NCI-H1092 (cell line): ENCODE results near the gene DENND1B.

Experiments
- DNase-seq: peaks from one replicate; lab custom pipeline; 2025; lab: John Stamatoyannopoulos, UW

The DENND1B gene

GRCh38 chr1:197775282-197776262 is at the start of gene DENND1B:
TSS of gene DENND1B (minus strand) at chr1:197775480. CDS start at chr1:197775155, 325 bp downstream.
- no peak for DNase-seq

- no peak for DNase-seq
These were observed 39.0 kb upstream of the DENND1B start for GRCh38 chr1:197814306-197814705.

GRCh38 chr1:197813741-197814140 is 38.5 kb upstream of the DENND1B start:
- no peak for DNase-seq

GRCh38 chr1:197811769-197812168 is 36.5 kb upstream of the DENND1B start:
- no peak for DNase-seq

- DNase-seq, result no peak
These were observed 35.5 kb upstream of the DENND1B start for GRCh38 chr1:197810812-197811211.

- DNase-seq, result no peak
These were observed 33.6 kb upstream of the DENND1B start for GRCh38 chr1:197808880-197809279.

- DNase-seq, result no peak
These were observed 32.6 kb upstream of the DENND1B start for GRCh38 chr1:197807739-197808453.

- no peak for DNase-seq
These were observed 31.9 kb upstream of the DENND1B start for GRCh38 chr1:197807216-197807615.

GRCh38 chr1:197806718-197807117 is 31.4 kb upstream of the DENND1B start:
- no peak for DNase-seq

- DNase-seq, result no peak
These were observed 26.4 kb upstream of the DENND1B start for GRCh38 chr1:197801684-197802083.

GRCh38 chr1:197801111-197801482 is 25.8 kb upstream of the DENND1B start:
- no peak for DNase-seq

GRCh38 chr1:197800379-197801110 is 25.3 kb upstream of the DENND1B start:
- DNase-seq, result no peak

- no peak for DNase-seq
These were observed 24.0 kb upstream of the DENND1B start for GRCh38 chr1:197799271-197799670.

GRCh38 chr1:197798492-197798891 is 23.2 kb upstream of the DENND1B start:
- DNase-seq, result no peak

GRCh38 chr1:197797010-197797409 is 21.7 kb upstream of the DENND1B start:
- no peak for DNase-seq

GRCh38 chr1:197788741-197789739 is 13.8 kb upstream of the DENND1B start:
- no peak for DNase-seq

- DNase-seq, result no peak
These were observed 12.6 kb upstream of the DENND1B start for GRCh38 chr1:197787623-197788536.

GRCh38 chr1:197787056-197787455 is 11.8 kb upstream of the DENND1B start:
- no peak for DNase-seq

- no peak for DNase-seq
These were observed 11.0 kb upstream of the DENND1B start for GRCh38 chr1:197786280-197786679.

GRCh38 chr1:197783510-197783948 is 8.2 kb upstream of the DENND1B start:
- DNase-seq, result no peak
